GM18517 (cell line): ENCODE results near the gene HOXC9.

Experiments
- ATAC-seq: cut with Tn5 transposase; IDR thresholded peaks from one replicate; pipeline ENCODE4 v1.9.1; 2021; ENCODE audit warnings: mild to moderate bottlenecking, moderate library complexity; ENCODE audit not compliant: unreplicated experiment

The HOXC9 gene

DNA sequence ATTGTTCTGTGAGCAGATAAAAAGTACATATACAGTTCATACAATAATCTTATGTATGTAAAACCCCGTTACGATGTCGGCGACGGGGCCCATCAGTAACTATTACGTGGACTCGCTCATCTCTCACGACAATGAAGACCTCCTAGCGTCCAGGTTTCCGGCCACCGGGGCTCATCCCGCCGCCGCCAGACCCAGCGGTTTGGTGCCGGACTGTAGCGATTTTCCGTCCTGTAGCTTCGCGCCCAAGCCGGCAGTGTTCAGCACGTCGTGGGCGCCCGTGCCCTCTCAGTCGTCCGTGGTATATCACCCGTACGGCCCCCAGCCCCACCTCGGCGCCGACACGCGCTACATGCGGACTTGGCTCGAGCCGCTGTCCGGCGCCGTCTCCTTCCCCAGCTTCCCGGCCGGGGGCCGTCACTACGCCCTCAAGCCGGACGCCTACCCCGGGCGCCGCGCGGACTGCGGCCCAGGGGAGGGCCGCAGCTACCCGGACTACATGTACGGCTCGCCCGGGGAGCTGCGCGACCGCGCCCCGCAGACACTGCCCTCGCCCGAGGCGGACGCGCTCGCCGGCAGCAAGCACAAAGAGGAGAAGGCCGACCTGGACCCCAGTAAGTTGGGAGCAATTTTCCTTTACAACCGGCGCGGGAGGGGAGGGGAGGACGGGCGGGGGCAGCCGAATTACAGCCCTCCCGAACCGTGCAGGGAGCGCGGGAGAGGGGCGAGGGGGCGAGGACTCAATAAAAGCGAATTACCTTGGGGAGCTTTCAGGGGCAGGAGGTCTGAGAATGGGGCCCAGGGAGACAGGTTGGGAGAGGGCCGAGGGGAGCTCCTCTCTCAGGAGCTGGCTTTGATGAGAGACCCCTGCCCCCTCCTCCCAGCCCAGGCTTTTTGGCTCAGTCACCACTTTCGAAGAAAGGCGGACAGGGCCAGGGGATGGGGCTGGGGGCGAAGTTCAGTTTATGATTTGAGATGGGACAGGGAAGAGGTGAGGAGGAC, at the start of gene HOXC9:
Gene HOXC9, plus strand, starts transcription at position 46 of the 999 bp plus-strand sequence. Its CDS starts 28 bp downstream, at position 74.
- ATAC-seq, result no peak

DNA sequence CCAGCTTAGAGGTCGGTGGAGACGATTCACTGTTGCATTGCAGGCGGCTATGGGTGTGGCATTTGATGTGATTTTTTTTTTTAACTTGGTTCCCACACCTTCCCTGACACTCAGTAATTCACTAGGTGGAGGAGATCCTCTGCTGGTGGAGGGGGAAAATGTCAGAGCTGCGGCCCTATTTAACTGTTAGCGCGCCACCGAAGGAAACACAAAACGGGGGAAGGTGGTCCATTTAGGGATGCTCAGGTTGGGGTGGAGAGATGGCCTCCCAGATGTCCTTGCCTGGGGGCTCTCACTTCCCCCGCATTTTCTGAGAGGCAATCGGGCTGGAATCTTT, 49.6 kb upstream of the HOXC9 start:
- no peak for ATAC-seq

DNA sequence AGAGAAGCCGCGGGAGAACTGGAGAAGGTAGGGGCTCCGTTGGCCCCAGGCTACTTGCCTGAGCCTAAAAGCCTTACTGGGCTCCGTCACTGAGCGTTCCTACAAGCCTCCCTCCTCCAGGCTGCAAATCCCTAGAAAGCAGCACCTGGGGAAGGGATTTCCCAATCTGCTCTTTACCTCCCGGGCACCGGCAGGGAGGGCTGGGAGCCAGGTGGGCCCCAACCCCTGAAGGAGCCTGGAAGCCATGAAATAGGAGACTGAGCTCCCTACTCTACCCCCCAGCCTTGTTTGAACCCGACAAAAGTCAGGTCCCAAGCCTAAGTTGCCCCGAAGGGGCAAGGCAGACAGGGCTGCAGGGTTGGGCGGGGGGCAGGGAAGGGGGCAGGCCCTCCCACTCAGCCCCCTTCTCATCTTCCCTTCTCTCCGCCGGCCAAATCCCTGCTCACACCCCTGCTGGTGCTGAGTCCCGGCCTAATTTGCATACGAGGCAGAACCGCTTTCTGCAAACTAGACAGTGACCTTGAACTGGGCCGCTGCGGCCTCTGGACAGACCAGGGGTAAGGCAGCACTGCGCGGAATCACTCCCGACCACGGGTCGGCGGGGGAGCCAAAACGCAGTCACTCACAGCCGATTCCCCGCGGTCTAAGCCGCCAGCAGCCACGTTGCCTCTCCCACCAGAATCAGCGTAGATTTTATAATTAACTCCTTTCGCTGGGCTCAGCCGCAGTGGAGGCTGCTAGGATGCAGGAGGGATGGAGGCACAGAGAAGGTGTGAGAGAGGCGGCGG, 49.0 kb upstream of the HOXC9 start:
- no peak for ATAC-seq

DNA sequence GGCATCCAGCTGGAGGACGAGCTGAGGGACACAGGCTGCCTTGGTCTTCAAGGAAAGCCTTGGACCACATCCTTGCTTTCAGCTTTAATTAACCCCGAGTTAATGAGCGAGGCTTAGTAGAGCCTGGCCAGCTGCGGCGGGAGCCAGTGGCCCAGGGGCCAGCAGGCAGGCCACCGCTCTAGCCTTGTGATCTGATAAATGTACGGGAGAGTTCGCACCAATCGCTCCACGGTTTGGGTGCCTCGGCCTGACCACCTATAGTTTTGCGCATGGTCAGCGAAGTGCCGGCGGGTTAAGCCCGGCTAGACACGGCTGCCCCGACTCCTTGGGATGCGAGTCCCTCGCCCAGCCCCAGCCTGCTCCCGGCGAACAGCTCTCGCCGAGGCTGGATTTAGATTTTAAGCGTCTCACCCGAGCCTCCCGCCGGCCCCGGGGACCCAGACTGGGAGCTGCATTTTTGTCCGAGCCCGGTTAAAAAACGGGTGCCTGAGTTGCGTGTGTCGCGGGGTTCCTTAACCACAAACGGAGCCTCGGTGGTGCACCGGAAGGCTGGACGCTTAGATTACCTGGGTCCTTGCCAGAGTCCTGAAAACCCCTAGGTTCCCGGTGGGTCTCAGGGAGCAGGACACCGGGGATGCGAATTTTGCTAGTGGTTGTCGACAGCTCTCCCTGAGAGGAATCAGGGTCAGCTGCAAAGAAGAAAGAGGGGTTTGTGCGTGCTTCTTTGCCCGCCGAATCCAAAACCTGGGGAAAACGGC, 48.2 kb upstream of the HOXC9 start:
- ATAC-seq, result no peak

- no peak for ATAC-seq
These were observed 47.6 kb upstream of the HOXC9 start for GRCh38 chr12:53952335-53952694.

DNA sequence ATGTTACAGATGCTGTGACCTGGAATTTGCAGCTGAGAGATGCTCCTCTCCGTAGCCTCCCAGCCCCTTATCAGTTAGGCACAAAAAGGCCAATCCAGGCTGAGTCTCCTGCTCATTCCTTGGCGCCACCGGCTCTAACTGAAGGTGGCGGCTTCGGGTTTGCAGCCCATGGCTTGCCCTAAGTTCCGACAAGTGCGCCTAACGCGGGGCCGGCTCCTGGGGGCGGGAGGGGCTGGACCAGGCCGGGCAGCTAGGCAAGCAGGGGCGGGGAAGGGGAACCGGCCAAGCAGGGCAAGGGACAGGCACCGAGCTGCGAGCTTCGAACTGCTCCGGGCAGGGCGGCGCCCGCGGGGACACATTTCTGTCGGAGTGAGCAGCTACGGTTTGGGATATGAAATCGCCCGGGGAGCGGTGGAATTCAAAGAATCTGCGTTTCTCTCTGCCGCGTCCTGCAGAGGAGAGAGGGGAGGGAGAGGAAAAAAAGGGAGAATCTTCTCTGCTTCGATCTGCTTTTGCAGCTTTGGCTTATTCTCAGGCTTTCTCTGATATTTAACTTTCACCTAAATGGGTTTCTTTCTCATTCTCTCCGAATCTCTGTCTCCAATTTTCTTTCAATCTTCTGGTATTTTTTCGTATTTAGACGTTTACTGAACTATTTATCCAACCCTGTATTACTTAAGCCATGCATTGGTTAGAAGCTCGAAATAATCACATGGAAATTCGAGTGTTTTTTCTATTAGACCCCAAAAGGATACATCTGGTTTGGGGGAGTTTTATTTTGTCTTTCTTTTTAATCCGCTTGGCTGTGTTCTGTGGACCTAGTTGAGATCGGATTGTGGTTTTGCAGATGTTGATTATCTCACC, 46.9 kb upstream of the HOXC9 start:
- no peak for ATAC-seq

DNA sequence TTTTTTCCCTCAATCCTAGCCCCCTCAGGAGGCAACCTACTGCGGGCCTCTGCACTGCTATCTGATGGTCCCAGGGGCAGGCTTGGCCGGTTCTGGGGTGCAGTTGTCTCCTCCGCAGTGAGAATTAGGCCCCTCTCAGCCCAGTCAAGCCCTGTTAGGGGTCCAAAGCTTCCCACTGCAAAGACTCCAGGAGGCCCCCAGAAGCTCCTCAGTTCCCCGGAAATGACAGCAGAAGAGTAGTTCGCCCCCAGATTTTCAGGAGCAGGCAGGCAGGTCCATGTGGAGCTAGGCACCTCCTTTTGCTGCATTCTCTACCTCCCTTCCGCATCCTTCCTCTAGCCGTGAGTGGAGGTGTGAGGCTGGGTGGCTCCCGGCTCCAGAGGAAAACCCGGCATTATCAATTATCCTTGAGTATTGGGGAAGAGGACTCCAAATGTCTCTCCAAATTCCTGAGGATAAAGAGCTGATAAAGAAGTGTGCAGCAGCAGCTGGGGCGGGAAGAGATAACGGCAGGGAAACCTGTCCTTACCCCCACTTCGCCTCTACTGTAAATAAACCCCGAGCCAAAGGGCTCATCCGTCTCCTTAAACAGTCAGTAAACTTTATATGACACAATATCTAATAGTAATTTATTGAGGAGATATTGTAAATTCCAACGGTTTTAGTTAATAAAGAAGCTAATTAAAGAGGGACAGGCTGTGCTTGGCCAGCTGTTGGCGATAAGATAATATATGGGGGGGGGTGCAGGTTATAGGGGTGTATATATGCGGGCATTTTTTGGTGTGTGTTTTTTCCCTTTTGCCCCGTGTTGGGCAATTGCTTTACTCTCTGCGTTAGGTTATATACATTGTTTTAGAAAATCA, 45.9 kb upstream of the HOXC9 start:
- no peak for ATAC-seq

- ATAC-seq, result no peak
These were observed 45.3 kb upstream of the HOXC9 start, which contains the start of gene HOXC12 for GRCh38 chr12:53954694-53955035. Gene HOXC12 (plus strand): TSS chr12:53954903. CDS start chr12:53954930, 27 bp downstream.

DNA sequence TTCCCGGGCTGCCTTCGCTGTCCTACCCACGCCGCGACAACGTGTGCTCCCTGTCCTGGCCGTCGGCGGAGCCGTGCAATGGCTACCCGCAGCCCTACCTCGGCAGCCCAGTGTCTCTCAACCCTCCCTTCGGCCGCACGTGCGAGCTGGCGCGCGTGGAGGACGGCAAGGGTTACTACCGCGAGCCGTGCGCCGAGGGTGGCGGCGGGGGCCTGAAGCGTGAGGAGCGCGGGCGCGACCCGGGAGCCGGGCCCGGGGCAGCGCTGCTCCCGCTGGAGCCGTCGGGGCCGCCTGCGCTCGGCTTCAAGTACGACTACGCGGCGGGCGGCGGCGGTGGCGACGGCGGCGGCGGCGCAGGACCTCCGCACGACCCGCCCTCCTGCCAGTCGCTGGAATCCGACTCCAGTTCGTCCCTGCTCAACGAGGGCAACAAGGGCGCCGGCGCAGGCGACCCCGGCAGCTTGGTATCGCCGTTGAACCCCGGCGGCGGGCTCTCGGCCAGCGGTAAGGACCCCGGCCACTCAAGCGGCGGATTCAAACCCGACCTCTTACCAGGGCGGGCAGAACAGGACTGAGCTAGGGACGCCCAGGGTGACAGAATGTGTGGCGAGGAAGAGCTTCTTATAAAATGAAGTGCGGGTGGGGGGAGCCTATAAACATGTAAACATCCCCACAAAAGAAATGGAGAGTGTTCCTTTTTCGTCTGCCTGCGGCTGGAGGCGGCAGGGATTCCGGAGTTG, 44.8 kb upstream of the HOXC9 start:
- no peak for ATAC-seq

GRCh38 chr12:53955776-53956250, 44.1 kb upstream of the HOXC9 start:
- no peak for ATAC-seq

- no peak for ATAC-seq
These were observed 43.6 kb upstream of the HOXC9 start for GRCh38 chr12:53956251-53956887.

GRCh38 chr12:53956914-53957536, 42.9 kb upstream of the HOXC9 start:
- no peak for ATAC-seq

DNA sequence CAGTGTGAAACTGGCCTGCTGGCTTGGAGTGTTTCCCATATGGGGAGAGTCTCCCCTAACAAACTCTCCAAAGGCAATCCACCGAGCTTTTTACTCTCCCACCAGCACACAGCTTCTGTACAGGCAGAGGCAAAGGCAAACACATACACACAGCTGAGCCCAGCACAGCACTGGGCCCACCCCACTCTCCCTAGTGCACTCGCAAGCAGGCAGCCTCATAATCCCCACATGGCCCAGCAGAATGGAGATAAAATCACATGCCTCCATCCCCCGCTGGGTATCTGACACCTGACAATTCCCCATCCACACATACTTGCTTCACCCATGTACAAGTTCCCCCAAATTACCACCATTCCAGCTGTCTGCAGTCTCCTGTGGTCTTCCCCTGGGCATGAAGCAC, 41.8 kb upstream of the HOXC9 start:
- no peak for ATAC-seq

DNA sequence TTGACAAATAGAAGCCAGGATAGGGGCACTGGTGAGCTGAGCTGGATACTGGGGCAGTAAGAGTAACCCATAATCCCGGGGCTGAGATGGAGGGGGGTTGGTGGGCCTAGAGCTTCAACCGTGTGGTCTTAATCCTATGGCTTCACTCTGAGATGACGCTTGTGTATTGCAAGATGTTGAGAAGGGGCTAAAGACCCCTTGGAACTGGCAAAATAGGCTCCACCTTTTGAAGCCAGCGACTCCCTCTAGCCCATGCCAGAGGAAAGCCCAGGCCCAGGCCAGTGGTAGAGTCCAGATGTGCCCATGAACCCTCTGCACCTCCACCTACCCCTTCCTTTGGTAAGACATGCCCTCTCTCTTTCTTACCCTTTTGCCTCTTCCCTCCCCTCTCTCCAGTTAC, 40.6 kb upstream of the HOXC9 start:
- no peak for ATAC-seq

- ATAC-seq, result no peak
These were observed 39.6 kb upstream of the HOXC9 start for GRCh38 chr12:53960187-53961024.

DNA sequence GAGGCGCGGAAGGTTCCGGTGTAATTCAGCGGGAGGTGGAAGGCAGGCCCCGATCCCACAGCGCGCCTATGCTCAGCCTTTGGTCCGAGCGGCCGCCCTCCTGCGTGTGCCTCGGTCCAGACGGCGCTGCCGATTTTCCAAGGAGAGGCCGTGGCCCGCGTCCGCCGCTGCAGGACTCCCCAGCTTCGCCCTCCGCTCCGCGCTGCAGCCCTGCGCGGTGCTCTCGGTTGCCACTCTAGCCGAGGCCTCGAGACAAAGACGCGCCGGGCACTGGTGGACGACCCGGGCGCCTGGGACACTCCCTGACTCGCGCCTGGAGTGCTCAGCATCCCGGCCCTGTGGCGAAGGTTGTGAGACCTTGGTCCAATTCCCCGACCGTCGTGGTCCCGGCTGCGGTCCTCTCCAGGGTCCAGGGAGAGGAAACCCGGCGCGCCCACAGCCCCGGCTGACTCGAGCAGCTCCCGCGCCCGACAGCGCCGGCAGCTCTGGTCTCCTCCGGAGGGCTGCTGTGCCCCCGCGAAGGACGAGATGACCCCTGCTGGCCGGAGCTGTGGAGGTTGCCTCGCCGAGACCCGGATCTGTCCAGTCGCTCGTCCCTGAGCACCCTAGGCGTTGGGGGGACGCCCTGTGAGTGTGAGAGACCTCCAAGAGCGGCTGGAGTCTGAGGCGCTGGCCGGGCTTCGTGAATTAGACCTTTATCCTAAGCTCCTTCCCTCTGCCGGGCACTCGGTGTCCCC, 38.8 kb upstream of the HOXC9 start:
- no peak for ATAC-seq
